CD4-positive, alpha-beta T cell treated with Interferon gamma for 1 hour (primary cell): ENCODE data around the gene MACROD2.
"Not testable (repeated sequence)": the region's sequence is repeated elsewhere in the genome, so short reads cannot be mapped to it uniquely, and the experiment has no call there.

ENCODE experiments used
- DNase-seq: peaks from one replicate; pipeline ENCODE4 v3.0.0-alpha.2; 2020

Gene MACROD2

DNA sequence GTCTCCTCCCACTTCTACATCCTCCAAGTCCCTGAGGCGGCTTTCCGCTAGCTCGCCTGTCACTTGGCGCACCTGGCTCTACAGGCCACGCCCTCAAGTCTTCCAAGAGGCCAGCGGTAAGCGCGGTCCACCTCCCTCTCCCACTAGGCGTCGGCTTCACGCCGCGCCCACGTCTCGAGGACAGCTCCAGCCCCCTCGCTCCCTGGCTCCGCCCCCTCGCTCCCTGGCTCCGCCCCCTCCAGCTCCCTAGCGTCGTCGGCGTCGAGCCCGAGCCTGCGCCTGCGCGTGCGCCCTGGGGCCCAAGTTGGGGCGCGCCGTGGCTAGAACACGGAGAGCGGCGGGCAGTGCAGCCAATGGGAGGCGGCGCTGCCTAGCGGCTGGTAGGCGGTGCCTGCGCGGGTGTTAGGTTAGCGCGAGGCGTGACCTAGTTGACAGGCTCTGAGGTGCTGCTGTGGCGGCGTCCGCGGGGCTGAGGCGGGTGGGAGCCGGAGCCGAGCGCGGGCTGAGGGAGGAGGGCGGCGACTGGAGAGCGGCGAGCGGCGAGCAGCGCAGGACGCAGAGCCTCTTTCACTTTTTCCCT is at the start of gene MACROD2:
MACROD2 (plus strand) TSS at position 431 of the 580 bp plus-strand sequence.
- DNase-seq, result peak; percentile 53

DNA sequence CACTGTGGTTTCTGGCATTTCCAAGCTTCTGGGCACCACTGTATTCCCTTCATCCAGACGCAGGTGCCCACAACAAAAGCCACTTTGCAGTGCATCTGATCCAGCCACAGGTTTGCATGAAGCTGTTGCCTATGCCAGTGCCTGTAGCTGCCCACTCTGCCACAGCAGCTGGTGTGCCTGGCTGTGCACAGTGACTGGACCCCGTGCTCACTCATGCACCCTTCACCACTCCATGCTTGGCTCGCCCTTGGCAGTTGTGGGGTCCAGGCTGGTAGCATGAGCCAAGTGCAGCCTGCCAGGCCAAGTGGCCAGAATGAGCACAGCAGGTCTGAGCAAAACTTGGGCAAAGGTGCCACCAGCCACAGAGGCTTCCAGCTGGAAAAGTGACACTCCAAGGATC is 47.6 kb upstream of the MACROD2 start:
- no peak for DNase-seq

DNA sequence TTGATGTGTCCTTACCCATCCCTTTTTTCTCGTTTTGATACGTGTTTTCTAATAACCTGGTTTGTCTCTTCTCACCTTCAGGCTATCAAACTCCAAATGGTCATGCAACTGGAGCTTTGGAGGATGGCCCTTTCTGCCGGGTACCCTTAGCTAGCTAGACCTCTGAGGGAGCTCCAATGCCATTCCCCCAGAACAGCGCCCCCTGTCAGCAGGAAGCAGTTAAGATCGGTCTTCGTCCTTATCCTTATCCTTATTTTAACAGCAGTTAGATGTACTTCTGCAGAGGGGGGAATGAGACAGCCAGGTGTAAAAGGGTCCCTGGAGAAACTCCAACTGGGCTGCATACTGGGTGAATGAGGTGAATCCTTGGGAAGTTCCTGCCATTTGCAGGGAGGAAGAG is 42.1 kb upstream of the MACROD2 start:
- no peak for DNase-seq

DNA sequence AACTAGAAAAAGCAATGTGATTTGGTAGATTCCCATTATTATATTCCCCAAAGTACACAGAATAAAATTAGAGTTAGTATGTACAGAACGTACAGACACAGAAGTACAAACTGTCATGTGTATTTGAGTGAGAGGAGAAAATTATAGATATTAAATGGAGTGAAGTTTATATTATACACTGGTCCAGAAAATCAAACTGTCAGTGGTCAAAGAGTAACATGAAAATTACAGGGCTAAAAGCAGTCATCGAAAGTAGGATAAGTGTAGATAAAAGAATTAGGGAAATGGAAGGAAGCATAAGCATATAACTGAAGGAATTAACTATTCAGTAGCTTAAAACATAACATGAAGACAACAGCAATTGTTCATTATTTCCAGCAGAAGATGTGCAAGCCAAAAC is 35.2 kb upstream of the MACROD2 start:
- DNase-seq, result no peak

DNA sequence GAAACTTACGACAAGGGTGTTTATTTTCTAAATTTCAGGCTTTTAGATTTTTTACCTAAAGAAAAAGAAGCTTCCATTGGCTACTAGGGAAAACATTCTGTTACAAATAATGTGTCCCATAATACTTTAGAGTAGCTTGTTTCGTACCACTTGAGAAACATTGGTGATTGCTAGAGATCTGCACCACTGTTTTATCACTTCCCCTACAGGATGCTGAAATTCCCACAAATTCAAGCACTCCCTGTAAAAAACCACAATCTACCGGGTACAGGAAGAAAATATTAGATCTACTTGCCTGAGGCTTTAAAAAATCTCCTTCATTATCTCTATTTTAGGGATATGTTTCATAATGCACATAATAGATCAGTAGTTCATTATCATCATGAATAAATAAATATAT is 34.8 kb upstream of the MACROD2 start:
- DNase-seq, result no peak

DNA sequence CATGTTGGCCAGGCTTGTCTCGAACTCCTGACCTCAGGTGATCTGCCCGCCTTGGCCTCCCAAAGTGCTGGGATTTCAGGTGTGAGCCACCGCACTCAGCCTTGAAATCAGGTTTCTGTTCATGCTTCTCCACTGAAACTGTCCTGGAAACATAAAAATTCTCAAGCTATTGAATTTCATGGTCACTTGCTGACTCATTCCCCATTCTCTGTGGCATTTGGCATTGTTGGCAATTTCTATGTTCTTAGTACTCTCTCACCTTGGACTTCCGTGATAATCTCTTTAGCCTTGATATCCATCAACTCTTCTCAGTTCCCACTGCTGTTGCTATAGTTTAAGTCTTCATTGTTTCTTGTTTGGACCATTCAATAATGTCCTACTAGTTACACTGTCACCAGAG is 11.1 kb upstream of the MACROD2 start:
- no peak for DNase-seq

DNA sequence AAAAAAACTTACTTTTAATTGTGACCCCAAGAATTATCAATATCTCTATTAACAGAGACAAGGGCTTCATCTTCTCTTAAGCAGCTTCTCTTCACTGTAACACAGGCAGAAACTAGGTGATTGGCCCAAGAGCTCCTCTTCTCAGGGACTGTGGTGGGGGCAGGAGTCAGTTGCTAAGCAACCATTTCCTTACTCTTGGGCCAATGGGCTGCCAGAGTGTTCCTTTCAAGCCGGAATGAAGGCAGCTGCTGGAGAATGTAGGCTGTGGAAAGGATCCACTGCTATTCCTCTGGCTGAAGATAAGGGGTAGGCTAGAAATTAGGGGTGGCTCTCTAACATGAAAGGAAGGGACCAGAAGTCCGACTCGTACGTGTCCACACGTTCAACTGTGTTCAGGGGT is 4.9 kb upstream of the MACROD2 start, which contains the start of gene SEL1L2:
SEL1L2 (minus strand) TSS at position 150 of the 400 bp plus-strand sequence; CDS start at position 70, 80 bp downstream.
- no peak for DNase-seq

DNA sequence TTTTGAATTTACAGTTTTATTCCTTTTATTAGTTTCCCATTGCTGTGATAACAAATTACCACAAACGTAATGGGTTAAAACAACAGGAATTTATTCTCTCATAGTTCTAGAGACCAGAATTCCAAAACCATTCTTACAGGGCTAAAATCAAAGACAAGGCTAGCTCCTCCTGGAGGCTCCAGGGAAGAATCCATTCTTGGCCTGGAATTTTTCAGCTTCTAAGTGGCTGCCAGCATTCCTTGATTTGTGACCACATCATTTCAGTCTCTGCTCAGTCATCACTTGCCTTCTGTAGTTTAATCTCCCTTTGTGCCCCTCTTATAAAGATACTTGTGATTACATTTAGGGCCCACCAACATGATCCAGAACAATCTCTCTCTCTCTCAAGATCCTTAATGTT is 4.0 kb upstream of the MACROD2 start:
- no peak for DNase-seq

DNA sequence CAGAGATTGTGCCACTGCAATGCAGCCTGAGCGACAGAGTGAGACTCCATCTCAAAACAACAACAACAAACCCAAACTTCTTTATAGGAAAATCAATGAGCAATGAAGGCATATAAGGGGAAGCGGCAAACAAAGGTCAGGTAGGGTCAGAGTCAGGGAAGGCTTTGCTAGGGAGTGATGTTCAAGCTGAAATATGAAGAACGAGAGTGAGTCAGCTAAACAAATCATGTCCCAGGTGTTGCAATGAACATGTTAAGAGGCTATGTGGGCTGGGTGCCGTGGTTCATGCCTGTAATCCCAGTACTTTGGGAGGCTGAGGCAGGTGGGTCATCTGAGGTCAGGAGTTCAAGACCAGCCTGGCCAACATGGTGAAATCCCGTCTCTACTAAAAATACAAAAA is 3.4 kb upstream of the MACROD2 start:
- not testable (repeated sequence) for DNase-seq

DNA sequence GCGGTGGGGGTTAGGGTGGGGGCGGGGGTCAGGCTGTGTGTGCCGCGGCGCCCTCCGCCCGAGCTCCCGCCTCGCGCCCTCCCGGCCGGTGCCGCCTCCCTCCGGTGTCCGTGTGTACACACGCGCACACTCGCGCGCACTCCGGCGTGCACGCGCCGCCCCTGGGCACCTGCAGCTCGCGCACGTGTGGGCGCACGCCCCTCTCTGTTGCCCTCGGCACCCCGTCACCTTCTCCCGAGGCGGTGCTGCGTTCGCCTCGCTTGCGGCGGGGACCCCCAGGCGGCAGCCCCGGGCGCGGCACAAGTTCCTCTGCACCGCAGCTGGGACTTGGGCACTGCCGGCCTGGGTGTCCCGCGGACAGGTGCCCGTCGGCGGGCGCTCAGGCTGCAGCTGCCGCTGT is 525 bp downstream of the MACROD2 start:
- DNase-seq, result no peak

DNA sequence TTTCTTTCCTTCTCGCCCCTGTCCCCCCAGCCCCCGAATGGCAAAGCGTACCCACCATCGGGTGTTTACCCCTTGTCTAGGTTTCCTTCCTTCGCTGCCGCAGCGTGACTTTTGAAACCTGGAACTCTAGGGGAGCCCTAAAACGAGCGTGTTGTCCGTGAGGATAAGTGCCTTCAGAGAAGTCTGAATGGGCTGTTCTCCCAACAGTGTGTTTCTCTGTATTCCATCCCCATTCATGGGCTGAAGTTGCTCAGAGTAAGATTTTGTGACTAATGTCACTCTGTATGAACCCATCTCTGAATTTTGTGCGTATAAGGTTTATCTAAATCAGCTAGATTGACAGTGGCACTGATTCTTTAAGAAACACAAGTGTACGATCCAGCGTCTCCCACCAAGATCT is 949 bp downstream of the MACROD2 start:
- DNase-seq, result no peak

DNA sequence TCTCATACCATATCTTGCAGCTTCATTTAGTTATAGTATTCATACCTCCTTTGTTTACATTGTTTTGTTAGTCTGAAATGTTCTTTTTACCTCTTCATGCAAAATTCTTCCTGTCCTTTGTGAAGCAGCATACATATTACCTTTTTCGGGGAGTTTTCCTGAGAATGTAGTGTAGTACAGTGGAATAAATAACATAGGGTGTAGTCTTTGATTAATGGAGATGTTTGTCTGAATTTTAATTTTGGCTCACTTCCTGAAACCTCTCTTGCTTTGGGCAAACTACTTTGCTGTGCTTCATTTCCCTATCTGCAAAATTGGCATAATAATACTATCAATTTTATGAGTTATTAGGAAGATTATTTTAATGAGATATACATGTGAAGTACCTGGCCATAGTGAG is 5.6 kb downstream of the MACROD2 start:
- no peak for DNase-seq

DNA sequence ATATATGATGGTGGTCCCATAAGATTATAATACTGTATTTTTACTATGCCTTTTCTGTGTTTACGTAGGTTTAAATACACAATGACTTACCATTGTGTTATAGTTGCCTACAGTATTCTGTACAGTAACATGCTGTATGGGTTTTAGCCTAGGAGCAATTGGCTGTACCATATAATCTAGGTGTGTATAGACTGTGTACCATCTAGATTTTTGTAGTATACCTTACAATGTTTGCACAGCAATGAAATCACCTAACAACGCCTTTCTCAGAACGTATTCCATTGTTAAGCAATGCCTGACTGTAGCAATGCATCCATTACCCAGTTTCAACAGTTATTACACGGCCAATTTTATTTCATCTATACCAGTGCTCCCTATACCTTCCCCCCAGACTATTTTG is 10.7 kb downstream of the MACROD2 start:
- DNase-seq, result no peak

DNA sequence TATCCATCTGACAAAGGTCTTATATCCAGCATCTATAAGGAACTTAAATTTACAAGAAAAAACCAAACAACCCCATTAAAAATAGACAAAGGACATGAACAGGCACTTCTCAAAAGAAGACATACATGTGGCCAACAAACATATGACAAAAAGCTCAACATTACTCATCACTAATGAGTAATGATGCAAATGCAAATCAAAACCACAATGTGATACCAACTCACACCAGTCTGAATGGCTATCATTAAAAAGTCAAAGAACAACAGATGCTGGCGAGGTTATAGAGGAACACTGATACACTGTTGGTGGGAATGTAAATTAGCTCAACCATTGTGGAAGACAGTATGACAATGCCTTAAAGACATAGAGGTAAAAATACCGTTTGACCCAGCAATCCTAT is 13.9 kb downstream of the MACROD2 start:
- DNase-seq, result no peak

DNA sequence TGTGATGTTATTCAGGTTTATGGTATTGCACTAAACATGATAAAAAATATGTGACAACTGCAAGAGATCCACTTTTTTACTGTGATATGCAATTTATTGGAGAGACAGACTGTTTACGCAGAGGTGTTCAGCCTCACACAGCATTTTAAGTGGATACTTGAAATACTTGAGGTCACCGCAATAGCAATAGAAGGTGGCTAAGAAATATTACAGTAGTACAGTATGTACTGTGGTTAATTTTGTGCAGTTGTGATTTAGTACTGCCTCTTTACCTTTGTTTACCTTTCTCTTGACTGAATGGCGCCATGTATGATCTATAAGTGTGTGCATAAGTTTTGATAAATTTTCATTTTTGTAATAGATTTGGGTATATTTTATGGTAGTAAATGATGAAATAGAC is 17.4 kb downstream of the MACROD2 start:
- DNase-seq, result no peak

DNA sequence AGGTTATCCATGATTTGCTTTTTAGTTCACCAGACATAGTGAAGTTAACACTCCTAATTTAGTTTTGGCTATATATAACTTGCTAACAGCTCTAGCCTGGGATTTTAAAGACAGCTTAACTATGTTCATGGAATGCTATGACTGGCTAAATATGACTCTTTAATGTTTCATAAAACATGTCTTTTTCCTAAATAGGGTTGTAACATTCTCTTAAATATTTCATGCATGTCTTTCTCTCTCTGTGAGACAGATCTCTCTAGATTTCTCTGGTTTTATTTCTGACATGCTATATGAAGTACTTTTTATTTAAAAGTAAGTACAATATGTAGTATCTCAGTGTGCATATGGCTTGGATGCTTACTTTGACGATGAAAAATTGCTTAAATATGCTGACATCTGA is 35.7 kb downstream of the MACROD2 start:
- no peak for DNase-seq

DNA sequence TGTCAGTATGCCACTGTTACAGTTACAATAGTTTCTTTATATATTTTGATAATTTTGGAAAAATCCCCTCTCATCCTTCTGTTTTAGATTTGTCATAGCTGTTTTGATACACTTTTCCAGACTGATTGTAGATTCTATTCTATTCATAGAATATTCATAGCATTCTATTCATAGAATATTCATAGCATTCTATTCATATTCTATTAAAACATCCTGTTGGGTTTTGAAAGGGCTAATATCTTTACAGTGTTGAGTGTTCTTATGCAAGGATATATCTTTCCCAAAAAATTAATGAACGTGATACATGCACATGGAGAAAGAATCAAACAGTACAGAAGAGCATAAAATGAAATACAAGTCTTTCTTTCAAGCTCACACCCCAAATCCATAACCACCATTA is 38.0 kb downstream of the MACROD2 start:
- DNase-seq, result no peak

DNA sequence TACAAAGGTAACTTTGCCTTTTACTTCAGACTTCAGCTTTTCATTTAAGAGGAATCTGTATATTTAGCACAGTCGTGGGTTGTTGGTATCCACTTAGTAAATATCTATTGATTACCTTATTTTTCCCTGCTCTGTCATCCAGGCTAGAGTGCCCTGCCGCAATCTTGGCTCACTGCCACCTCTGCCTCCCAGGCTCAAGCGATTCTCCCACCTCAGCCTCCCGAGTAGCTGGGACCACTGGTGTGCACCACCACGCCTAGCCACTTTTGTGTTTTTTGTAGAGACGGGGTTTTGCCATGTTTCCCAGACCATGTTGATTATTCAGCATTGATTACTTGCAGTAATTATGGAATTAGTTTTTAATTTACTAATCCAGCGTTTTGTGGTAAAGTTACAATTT is 41.3 kb downstream of the MACROD2 start:
- DNase-seq, result no peak

DNA sequence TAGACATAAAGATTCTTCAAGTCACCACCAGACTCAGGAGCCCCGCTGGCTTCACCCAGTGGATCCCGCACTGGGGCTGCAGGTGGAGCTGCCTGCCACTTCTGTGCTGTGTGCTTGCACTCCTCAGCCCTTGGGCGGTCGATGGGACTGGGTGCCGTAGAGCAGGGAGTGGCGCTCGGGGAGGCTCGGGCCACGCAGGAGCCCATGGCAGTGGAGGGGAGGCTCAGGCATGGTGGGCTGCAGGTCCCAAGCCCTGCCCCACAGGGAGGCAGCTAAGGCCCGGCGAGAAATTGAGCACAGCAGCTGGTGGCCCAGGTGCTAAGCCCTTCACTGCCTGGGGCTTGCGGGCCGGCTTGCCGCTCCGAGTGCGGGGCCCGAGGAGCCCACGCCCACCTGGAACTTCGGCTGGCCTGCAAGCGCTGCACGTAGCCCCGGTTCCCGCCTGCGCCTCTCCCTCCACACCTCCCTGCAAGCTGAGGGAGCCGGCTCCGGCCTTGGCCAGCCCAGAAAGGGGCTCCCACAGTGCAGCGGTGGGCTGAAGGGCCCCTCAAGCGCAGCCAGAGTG is 49.5 kb downstream of the MACROD2 start:
- DNase-seq, result not testable (repeated sequence)

DNA sequence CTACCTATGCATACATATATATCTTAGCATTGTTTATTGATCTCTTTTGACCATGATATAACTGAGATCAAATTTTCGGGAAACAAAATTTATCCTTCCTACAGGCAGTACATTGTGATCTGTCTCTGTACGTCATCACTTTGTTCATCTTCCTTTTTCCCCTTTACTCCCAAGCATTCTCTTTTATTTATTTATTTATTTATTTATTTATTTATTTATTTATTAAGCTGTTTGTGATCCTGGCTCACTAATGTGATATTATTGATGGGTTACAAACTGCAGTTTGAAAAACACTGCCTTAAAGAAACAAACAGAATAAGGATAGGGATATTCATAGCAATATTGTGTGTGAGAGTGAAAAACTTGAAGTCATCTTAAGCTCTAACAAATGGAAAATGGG is 51.2 kb downstream of the MACROD2 start:
- DNase-seq, result no peak

DNA sequence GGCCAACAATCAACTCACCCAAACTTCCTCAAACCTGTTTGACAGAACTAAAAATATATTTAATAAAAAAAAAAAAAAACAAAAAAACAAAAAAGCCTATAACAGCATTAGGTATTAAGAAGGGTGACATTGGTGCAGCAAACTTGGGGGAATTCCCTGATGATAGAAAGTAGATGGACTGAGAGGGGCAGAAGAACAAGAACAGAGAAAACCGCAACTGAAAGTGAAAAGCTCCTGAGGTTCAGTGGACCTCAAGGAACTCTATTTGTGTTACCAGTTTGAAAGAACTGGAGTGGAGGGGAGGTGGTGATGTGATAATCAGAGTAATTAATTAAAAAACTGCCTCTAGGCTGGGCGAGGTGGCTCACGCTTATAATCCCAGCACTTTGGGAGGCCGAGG is 53.8 kb downstream of the MACROD2 start:
- no peak for DNase-seq

DNA sequence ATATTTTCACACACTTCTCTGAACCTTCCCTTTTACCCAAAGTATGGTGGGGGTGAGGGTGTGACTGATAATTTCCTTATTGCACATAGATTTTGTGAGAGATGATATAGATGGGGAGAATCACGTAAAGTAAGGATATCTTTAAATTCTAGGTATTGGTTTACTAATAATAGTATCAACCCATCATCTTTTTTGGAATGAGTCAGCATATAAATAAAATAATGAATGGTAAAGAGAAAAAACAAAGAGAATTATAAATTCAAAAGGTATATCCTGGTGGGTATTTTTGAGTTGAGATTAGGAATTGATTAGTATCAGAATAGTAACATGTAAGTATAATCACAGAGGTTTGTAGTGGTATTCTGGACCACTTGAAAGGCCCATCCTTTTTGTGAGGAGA is 56.1 kb downstream of the MACROD2 start:
- no peak for DNase-seq

DNA sequence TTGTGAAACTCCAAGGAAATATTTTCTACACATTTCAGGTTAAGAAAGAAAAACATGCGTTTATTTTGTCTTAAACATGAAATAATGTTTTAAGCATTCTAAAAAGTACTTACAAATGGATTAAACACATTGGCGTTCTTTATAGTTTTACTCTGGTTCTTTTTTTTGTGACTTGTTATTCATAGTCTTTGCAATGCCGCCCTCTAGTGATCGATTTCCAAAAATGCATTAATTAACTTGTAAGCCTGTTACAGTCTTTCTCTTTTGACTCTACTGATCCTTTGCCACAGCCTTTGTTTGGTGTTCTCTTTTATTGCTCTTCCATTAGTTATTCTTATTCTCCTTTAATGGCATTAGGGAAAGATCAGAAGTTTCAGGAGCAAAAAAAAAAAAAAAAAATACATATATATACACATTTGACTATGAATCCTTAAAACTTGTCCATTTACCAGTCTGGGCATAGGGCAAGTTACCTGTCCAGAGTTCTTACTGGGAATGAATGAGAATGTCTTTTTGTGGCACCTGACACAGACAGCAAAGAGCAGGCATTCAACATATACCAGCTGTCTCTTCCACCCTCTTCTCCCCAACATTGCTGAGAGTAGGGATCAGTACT is 59.9 kb downstream of the MACROD2 start:
- no peak for DNase-seq

DNA sequence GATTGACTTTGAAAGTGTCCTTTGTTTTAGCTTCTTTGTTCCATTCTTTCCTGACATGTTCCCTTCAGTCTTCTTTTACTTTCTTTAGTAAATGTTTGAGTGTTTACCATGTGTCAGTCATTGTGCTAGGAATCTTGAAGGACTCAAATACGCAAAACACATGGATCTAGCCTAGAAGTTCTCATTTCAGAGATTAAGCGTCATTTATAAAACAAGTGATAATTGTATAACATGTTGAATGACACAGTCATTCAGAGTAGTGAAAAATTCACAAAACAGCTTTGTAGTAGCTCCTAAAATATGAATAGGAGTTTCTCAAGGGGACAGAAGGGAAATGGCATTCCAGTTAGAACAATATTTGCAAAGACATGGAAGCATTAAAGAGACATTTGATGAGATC is 66.9 kb downstream of the MACROD2 start:
- DNase-seq, result no peak

DNA sequence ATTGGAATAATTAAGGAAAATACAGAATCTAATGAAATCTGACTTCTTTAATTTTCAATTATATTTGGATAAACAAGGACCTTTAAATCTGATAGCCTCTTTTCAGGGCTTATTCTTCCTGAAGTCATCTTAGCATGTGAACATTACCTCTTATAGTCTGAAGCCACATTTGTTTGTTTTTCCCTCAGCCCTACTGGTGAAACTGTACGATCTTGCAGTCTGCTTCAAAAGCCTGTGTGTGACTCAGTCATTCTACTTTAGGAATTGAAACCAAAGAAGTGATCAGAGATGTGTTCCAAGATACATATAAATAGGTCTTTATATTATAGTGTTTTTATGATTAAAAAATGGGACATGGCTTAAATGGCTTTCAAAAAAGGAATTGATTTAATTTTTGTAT is 67.5 kb downstream of the MACROD2 start:
- no peak for DNase-seq
